Osteoblast (primary cell): ENCODE data around the gene EEIG2. TPM values are rescaled to one million over a fixed set of nuclear protein-coding genes. Genes with fewer than 3 reads are reported as not detected.
"Not testable (repeated sequence)": the region's sequence is repeated elsewhere in the genome, so short reads cannot be mapped to it uniquely, and the experiment has no call there.

Source experiments
- DNase-seq: peaks from one replicate; pipeline ENCODE4 v3.0.0; 2011; ENCODE audit warnings: low spot score, mixed read lengths; ENCODE audit not compliant: insufficient read length; ENCODE audit errors: missing footprints
- H2AFZ ChIP-seq: 2 replicates; pipeline ENCODE4 v1.6.0; 2011; ENCODE audit warnings: mild to moderate bottlenecking, low read length
- H3K27ac ChIP-seq: 2 replicates; pipeline ENCODE4 v1.5.1; 2011; ENCODE audit warnings: mild to moderate bottlenecking, low read depth, low read length, moderate library complexity
- H3K27me3 ChIP-seq: 2 replicates; pipeline ENCODE4 v1.6.0; 2012; ENCODE audit warnings: mild to moderate bottlenecking, control low read depth, inconsistent platforms, low read length, moderate library complexity; ENCODE audit not compliant: insufficient read depth
- H3K36me3 ChIP-seq: 2 replicates; pipeline ENCODE4 v1.5.1; 2011; ENCODE audit warnings: mild to moderate bottlenecking, low read length, control low read depth, moderate library complexity; ENCODE audit not compliant: insufficient read depth
- H3K4me1 ChIP-seq: 2 replicates; pipeline ENCODE4 v1.5.1; 2011; ENCODE audit warnings: mild to moderate bottlenecking, low read length, control low read depth, moderate library complexity; ENCODE audit not compliant: insufficient read depth
- H3K4me2 ChIP-seq: 2 replicates; pipeline ENCODE4 v1.6.0; 2011; ENCODE audit warnings: mild to moderate bottlenecking, low read length; ENCODE audit not compliant: insufficient read depth
- H3K4me3 ChIP-seq: fragments of 200-600 bp; sonication (generic); 3 replicates; pipeline ENCODE4 v1.5.1; 2012; ENCODE audit warnings: mild to moderate bottlenecking, low read length, inconsistent platforms; ENCODE audit not compliant: insufficient read depth
- H3K79me2 ChIP-seq: 2 replicates; pipeline ENCODE4 v1.6.0; 2012; ENCODE audit warnings: mild to moderate bottlenecking, low read length, control low read depth, inconsistent platforms; ENCODE audit not compliant: insufficient read depth
- H3K9me3 ChIP-seq: 2 replicates; pipeline ENCODE4 v1.5.1; 2011; ENCODE audit warnings: low read depth, low read length, control low read depth
- H4K20me1 ChIP-seq: 2 replicates; pipeline ENCODE4 v1.6.0; 2012; ENCODE audit warnings: mild to moderate bottlenecking, low read length, control low read depth; ENCODE audit not compliant: insufficient read depth
- CTCF ChIP-seq: IDR thresholded peaks from 2 replicates; pipeline ENCODE4 v1.5.1; 2011; ENCODE audit warnings: mild to moderate bottlenecking, low read depth, low read length, moderate library complexity; ENCODE audit errors: extremely low read depth
- total RNA-seq: library from RNA; depleted of rRNA; stranded (reverse); fragments of >200 nt; gene quantifications from 2 replicates; pipeline ENCODE4 v1.2.3, GENCODE V29; 2012

The EEIG2 gene
- total RNA-seq, 1 donor, result 11.2 TPM

- H3K27ac ChIP-seq, result no peak overlapping the region
- no peak for TF ChIP-seq CTCF
- no peaks in the 10 kb centered on the region for H3K79me2 ChIP-seq
- H3K4me1 ChIP-seq, result no peaks in the 10 kb centered on the region
- H4K20me1 ChIP-seq, result no peaks in the 10 kb centered on the region
- DNase-seq, result no peak
- H2AFZ ChIP-seq, result no peak overlapping the region
- no peaks in the 10 kb centered on the region for H3K36me3 ChIP-seq
- H3K9me3 ChIP-seq, result no peaks in the 10 kb centered on the region
- H3K4me2 ChIP-seq, result no peak overlapping the region
- H3K4me3 ChIP-seq, result no peak overlapping the region
- peaks cover 2% of the 10 kb centered on the region for H3K27me3 ChIP-seq
Observed at GRCh38 chr1:108532730-108533129, 27.2 kb upstream of the EEIG2 start.

GRCh38 chr1:108533351-108534083 is 26.4 kb upstream of the EEIG2 start:
- TF ChIP-seq CTCF, result no peak
- Histone ChIP-seq H3K4me3 (no peak overlapping the region), H3K27me3 (peaks cover 7% of the 10 kb centered on the region), H4K20me1 (no peaks in the 10 kb centered on the region), H3K9me3 (no peaks in the 10 kb centered on the region), H3K27ac (no peak overlapping the region), H3K4me2 (no peak overlapping the region), H3K79me2 (no peaks in the 10 kb centered on the region), H3K36me3 (no peaks in the 10 kb centered on the region), H3K4me1 (no peaks in the 10 kb centered on the region), H2AFZ (no peak overlapping the region)
- peak; percentile 71 for DNase-seq

GRCh38 chr1:108534759-108535158 is 25.1 kb upstream of the EEIG2 start:
- DNase-seq, result no peak
- H3K9me3 ChIP-seq, result no peaks in the 10 kb centered on the region
- no peak overlapping the region for H3K4me3 ChIP-seq
- H4K20me1 ChIP-seq, result no peaks in the 10 kb centered on the region
- no peak for TF ChIP-seq CTCF
- no peaks in the 10 kb centered on the region for H3K4me1 ChIP-seq
- H3K27me3 ChIP-seq, result peaks cover 14% of the 10 kb centered on the region
- H3K36me3 ChIP-seq, result no peaks in the 10 kb centered on the region
- H2AFZ ChIP-seq, result no peak overlapping the region
- no peak overlapping the region for H3K27ac ChIP-seq
- no peak overlapping the region for H3K4me2 ChIP-seq
- no peaks in the 10 kb centered on the region for H3K79me2 ChIP-seq

GRCh38 chr1:108535315-108535897 is 24.5 kb upstream of the EEIG2 start:
- not testable (repeated sequence) for H3K4me3 ChIP-seq, H3K4me1 ChIP-seq, H3K36me3 ChIP-seq, DNase-seq, H3K9me3 ChIP-seq, H2AFZ ChIP-seq, H3K27ac ChIP-seq, H4K20me1 ChIP-seq, H3K79me2 ChIP-seq, H3K4me2 ChIP-seq
- peaks cover 14% of the 10 kb centered on the region for H3K27me3 ChIP-seq

- not testable (repeated sequence) for H3K36me3 ChIP-seq, H3K27ac ChIP-seq, H3K4me2 ChIP-seq, H4K20me1 ChIP-seq, H3K4me1 ChIP-seq, H3K4me3 ChIP-seq, H3K9me3 ChIP-seq, H3K79me2 ChIP-seq, H2AFZ ChIP-seq, DNase-seq
- peaks cover 16% of the 10 kb centered on the region for H3K27me3 ChIP-seq
Observed at GRCh38 chr1:108536021-108536420, 23.9 kb upstream of the EEIG2 start.

- not testable (repeated sequence) for H3K79me2 ChIP-seq, H3K4me3 ChIP-seq, H3K4me2 ChIP-seq, H3K27ac ChIP-seq, H3K36me3 ChIP-seq, H4K20me1 ChIP-seq, H3K4me1 ChIP-seq, H2AFZ ChIP-seq, H3K9me3 ChIP-seq
- DNase-seq, result peak; percentile 55
- H3K27me3 ChIP-seq, result peaks cover 18% of the 10 kb centered on the region
Observed at GRCh38 chr1:108536791-108537190, 23.1 kb upstream of the EEIG2 start.
